Measurements from ENCODE around the gene B3GAT2. TPM values are rescaled to one million over a fixed set of nuclear protein-coding genes. Genes with fewer than 3 reads are reported as not detected.

The B3GAT2 gene
- total RNA-seq, result not detected

- Histone ChIP-seq H3K27ac (no peak within 1 kb of the TSS), H3K27me3 (no peaks in the 10 kb centered on the region), H3K4me1 (peaks cover 20 to 22% of the 10 kb centered on the region in 2 donors), H3K36me3 (no peaks in the 10 kb centered on the region), H3K4me3 (replicated peaks in 1 of 3) (peak within 1 kb of the TSS; percentile 30 to 43 (median 35)), H3K9me3 (no peaks in the 10 kb centered on the region)
- WGBS, 2 donors, result 0 to 2% methylated on average over 17 to 40 of the region's 83 CpGs
- peak; percentile 5 to 18 for DNase-seq
- intact Hi-C loops (cut with DNase I), result no loop called here
- TF ChIP-seq CTCF (IDR thresholded peaks at IDR 0.05) (no peak), POLR2A (IDR thresholded peaks at IDR 0.05) (no peak)
Observed at GRCh38 chr6:70956451-70957283, at the start of gene B3GAT2. B3GAT2 (minus strand) TSS chr6:70957060; CDS start chr6:70956429, 631 bp downstream.

- no peak overlapping the region for H3K27ac ChIP-seq
- WGBS, 2 donors, result 21 to 52% methylated on average over 3 to 4 of the region's 4 CpGs
- no peaks in the 10 kb centered on the region for H3K36me3 ChIP-seq
- intact Hi-C loops (cut with DNase I), result no loop called here
- H3K4me1 ChIP-seq, result no peaks in the 10 kb centered on the region
- no peak for TF ChIP-seq CTCF (IDR thresholded peaks at IDR 0.05)
- TF ChIP-seq POLR2A (IDR thresholded peaks at IDR 0.05), result no peak
- no peak overlapping the region for H3K4me3 ChIP-seq (replicated peaks in 1 of 3)
- no peaks in the 10 kb centered on the region for H3K27me3 ChIP-seq
- no peak for DNase-seq
- H3K9me3 ChIP-seq, result no peaks in the 10 kb centered on the region
Observed at GRCh38 chr6:70998148-70998547, 41.3 kb upstream of the B3GAT2 start.

- 66 to 68% methylated on average over 3 of the region's 3 CpGs for WGBS, 2 donors
- intact Hi-C loops (cut with DNase I), result no loop called here
- DNase-seq, result no peak
- Histone ChIP-seq H3K36me3 (no peaks in the 10 kb centered on the region), H3K4me1 (no peaks in the 10 kb centered on the region), H3K27me3 (no peaks in the 10 kb centered on the region), H3K9me3 (no peaks in the 10 kb centered on the region), H3K4me3 (replicated peaks in 1 of 3) (no peak overlapping the region), H3K27ac (no peak overlapping the region)
- TF ChIP-seq CTCF (IDR thresholded peaks at IDR 0.05) (no peak), POLR2A (IDR thresholded peaks at IDR 0.05) (no peak)
Observed at GRCh38 chr6:70997379-70997778, 40.5 kb upstream of the B3GAT2 start.

GRCh38 chr6:70996106-70996505, 39.2 kb upstream of the B3GAT2 start:
- Histone ChIP-seq H3K27me3 (no peaks in the 10 kb centered on the region), H3K9me3 (no peaks in the 10 kb centered on the region), H3K4me3 (replicated peaks in 1 of 3) (no peak overlapping the region), H3K36me3 (no peaks in the 10 kb centered on the region), H3K27ac (no peak overlapping the region), H3K4me1 (no peaks in the 10 kb centered on the region)
- DNase-seq, result no peak
- intact Hi-C loops (cut with DNase I), result no loop called here
- no peak for TF ChIP-seq CTCF (IDR thresholded peaks at IDR 0.05)
- no peak for TF ChIP-seq POLR2A (IDR thresholded peaks at IDR 0.05)
- WGBS, 2 donors, result 40 to 68% methylated on average over 1 of the region's 1 CpG

GRCh38 chr6:70995411-70995810, 38.6 kb upstream of the B3GAT2 start:
- DNase-seq, result no peak
- H3K4me3 ChIP-seq (replicated peaks in 1 of 3), result no peak overlapping the region
- H3K9me3 ChIP-seq, result no peaks in the 10 kb centered on the region
- H3K4me1 ChIP-seq, result no peaks in the 10 kb centered on the region
- intact Hi-C loops (cut with DNase I), result no loop called here
- H3K27ac ChIP-seq, result no peak overlapping the region
- H3K27me3 ChIP-seq, result no peaks in the 10 kb centered on the region
- TF ChIP-seq CTCF (IDR thresholded peaks at IDR 0.05) (no peak), POLR2A (IDR thresholded peaks at IDR 0.05) (no peak)
- H3K36me3 ChIP-seq, result no peaks in the 10 kb centered on the region
